ENCODE results near the gene GJC1.

DNA sequence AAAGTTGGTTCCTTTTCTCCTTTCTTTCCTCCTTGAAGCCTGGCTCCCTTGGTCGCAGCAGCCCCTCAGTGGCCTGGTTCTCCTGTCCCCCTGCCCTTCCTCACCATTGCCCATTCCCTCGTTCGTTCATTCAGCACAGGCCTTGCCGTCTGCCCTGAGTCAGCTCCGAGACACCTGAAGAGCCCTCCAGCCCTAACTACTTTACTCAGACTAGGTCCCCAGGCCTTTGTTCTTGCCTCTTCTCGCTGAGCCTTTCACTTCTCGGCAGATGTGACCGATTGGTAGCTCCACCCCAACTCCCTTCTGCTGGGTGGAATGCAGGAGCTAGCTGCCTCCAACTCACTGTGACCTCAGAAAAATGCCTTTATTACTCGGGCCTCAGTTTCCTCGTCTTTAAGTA, 78.3 kb downstream of the GJC1 start:
- TF ChIP-seq SIN3A (IDR thresholded peaks at IDR 0.05; ENCODE audit: borderline replicate concordance, insufficient read depth, low read length) (no peak), FOXP2 (optimal IDR thresholded peaks at IDR 0.05; ENCODE audit: borderline replicate concordance, extremely low read depth, extremely low read length, insufficient read depth) (no peak), REST (IDR thresholded peaks at IDR 0.05; ENCODE audit: insufficient read depth in 1 of 2, low read depth in 2 of 2, low read length in 2 of 2) (no peak), POLR2AphosphoS5 (IDR thresholded peaks at IDR 0.05; ENCODE audit: low read depth, low read length) (no peak)
